HEK293T (cell line): ENCODE measurements around the gene CPLX3.

Experiments
- ARNT ChIP-seq: fragments of 450-650 bp; IDR thresholded peaks from 2 replicates; pipeline ENCODE4 v1.6.1; 2017; ENCODE audit warnings: mild to moderate bottlenecking
- BHLHE40 ChIP-seq: fragments of 450-650 bp; IDR thresholded peaks from 2 replicates; pipeline ENCODE4 v1.6.1; 2016; ENCODE audit warnings: mild to moderate bottlenecking, moderate library complexity, borderline replicate concordance
- FOXA1 ChIP-seq: fragments of 450-650 bp; IDR thresholded peaks from 2 replicates; pipeline ENCODE4 v1.6.1; 2016; ENCODE audit warnings: mild to moderate bottlenecking
- FOXK2 ChIP-seq: fragments of 450-650 bp; IDR thresholded peaks from 2 replicates; pipeline ENCODE4 v1.6.1; 2016; ENCODE audit warnings: mild to moderate bottlenecking
- FOXM1 ChIP-seq: fragments of 450-650 bp; IDR thresholded peaks from 2 replicates; pipeline ENCODE4 v1.6.1; 2017; ENCODE audit warnings: mild to moderate bottlenecking, borderline replicate concordance
- HDGF ChIP-seq: fragments of 450-650 bp; IDR thresholded peaks from 2 replicates; pipeline ENCODE4 v1.6.1; 2017; ENCODE audit warnings: antibody characterized with exemption, borderline replicate concordance
- L3MBTL2 ChIP-seq: fragments of 450-650 bp; conservative IDR thresholded peaks from 2 replicates; pipeline ENCODE4 v1.6.1; 2016; ENCODE audit warnings: mild to moderate bottlenecking
- NFRKB ChIP-seq: fragments of 450-650 bp; IDR thresholded peaks from 2 replicates; pipeline ENCODE4 v1.6.1; 2016; ENCODE audit warnings: mild to moderate bottlenecking, moderate library complexity
- SP1 ChIP-seq: fragments of 450-650 bp; IDR thresholded peaks from 2 replicates; pipeline ENCODE4 v1.6.1; 2017
- SUZ12 ChIP-seq: fragments of 450-650 bp; IDR thresholded peaks from 2 replicates; pipeline ENCODE4 v1.6.1; 2016; ENCODE audit warnings: mild to moderate bottlenecking
- TARDBP ChIP-seq: fragments of 450-650 bp; IDR thresholded peaks from 2 replicates; pipeline ENCODE4 v1.6.1; 2016
- ZNF384 ChIP-seq: fragments of 450-650 bp; IDR thresholded peaks from 2 replicates; pipeline ENCODE4 v1.6.1; 2016

- TF ChIP-seq SUZ12: no peak
- no peak for TF ChIP-seq L3MBTL2
- TF ChIP-seq SP1: no peak
- no peak for TF ChIP-seq TARDBP
- TF ChIP-seq FOXA1: no peak
- no peak for TF ChIP-seq NFRKB
- no peak for TF ChIP-seq HDGF
- no peak for TF ChIP-seq FOXM1
- no peak for TF ChIP-seq BHLHE40
- TF ChIP-seq ARNT: no peak
- no peak for TF ChIP-seq ZNF384
- TF ChIP-seq FOXK2: no peak
These were observed 9.1 kb upstream of the CPLX3 start for GRCh38 chr15:74817370-74817737.
